NCI-H1105 (cell line): ENCODE measurements around the gene PKMYT1.
"Not testable (repeated sequence)": the region's sequence is repeated elsewhere in the genome, so short reads cannot be mapped to it uniquely, and the experiment has no call there.

Source experiments
- DNase-seq: peaks from one replicate; lab custom pipeline; 2025; lab: John Stamatoyannopoulos, UW

PKMYT1 gene

GRCh38 chr16:2959206-2959605, 21.0 kb downstream of the PKMYT1 start:
- DNase-seq: no peak

GRCh38 chr16:2956579-2956956, 23.7 kb downstream of the PKMYT1 start:
- DNase-seq: no peak

- DNase-seq: no peak
These were observed 24.3 kb downstream of the PKMYT1 start for GRCh38 chr16:2955779-2956578.

DNA sequence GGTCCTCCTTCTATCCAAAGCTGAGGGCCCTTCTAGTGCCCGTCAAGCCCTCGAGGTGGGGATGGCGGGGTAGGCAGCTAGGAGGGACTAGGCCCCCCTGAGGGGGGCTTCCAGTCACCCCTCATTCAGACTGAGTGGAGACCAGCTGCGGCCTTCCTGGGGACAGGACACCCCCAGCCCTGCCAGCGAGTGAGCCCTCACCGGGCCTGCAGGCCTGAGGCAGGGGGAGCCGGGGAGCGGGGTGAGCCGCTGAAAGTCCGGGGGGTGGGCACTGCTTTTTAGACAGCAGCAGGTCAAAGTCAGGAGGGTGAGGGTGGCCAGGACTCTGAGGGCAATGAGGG, 24.8 kb downstream of the PKMYT1 start:
- DNase-seq: no peak

DNA sequence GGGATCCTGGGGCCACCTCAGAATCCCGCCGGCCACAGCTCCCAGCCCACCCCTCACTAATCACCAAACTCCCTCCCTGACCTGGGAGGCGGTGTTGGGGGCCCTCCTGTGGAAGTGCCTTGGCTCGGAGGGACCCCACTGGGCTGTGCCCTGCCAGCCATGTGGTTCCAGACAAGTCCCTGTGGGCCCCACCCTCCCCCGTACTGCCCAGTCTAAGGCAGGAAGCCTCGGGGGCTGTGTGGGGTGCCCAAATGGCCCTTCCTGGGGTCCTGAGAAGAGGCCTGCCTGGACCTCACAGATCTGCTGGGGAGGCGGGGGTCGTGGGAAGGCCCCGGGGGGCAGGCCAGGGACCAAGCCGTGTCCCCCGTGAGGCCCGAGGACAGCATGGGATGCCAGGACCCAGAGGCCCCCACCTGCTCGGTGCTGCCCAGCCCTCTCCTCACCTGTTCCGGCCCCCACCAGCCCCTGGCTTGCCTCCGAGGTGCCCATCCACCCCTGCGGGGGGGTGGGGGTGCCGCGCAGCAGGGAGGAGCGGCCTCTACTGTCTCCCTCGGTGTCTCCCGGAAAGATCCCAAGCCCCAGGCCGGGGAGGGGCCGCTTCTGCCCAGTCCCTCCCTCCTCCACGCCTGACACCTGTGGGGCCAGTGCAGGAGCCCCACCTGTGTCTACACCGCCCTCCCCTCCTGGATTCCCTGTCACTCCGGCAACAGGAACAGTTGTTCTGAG, 25.4 kb downstream of the PKMYT1 start:
- DNase-seq: no peak

GRCh38 chr16:2953706-2954627, 26.3 kb downstream of the PKMYT1 start:
- no peak for DNase-seq

DNA sequence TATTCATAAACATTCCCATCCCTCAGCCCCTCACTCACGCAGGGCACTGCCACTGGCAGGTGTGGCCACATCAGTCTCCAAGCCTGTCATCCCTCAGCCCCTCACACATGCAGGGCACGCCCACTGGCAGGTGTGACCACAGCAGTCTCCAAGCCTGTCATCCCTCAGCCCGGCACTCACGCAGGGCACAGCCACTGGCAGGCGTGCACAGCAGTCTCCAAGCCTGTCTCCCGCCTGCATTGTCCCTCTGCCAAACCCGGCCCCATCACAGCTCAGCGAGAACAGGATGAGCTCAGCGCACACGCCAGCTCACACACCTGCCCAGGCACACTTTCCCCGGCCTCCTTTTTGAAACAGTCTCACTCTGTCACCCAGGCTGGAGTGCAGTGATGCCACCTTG, 27.6 kb downstream of the PKMYT1 start:
- DNase-seq: peak; percentile 34

GRCh38 chr16:2950773-2951172, 29.5 kb downstream of the PKMYT1 start:
- DNase-seq: no peak

GRCh38 chr16:2950353-2950724, 29.9 kb downstream of the PKMYT1 start:
- DNase-seq: no peak

- no peak for DNase-seq
These were observed 30.4 kb downstream of the PKMYT1 start for GRCh38 chr16:2949705-2950352.

DNA sequence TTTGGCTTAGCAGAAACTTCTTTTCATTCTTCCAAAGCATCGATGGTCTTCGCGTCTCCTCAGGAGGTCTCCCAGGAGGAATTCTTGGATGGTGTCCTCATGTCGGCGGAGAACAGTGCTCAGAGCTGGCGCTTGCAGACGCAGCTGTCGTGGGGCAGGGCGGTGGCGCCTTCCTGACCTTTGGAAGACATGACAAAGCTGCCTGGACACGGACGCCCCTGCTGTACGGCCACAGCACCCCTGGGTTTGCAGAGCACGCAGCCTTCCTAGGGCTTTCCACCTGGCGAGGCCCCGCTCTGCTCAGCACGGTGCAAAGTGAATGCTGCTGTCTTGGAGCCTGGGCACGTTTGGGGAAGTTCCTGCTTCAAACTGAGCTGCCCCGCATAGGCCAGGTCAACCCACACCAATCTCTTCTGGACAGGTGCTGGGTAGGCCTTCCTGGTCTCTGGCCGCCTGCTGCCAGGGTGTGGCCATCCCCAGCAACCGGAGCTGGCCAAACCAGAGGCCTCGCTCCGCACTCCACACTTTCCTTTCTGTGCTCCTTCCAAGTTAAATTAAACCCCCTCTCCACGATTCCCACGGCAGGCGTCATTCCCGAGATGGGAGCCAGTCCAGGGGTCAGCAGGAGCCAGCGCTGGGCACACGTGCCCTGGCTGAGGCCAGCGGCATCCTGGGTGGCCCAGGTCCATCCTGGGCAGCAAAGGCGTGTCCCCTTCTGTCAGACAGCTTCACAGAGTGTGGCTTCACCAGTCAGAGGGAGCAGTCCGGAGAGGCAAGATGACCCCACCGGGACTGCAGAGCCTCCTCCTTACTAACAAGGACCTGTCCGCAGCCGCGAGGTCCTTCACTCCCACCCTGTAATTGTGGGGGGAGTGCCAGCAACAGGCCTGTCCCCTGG, 31.2 kb downstream of the PKMYT1 start:
- DNase-seq: no peak

DNA sequence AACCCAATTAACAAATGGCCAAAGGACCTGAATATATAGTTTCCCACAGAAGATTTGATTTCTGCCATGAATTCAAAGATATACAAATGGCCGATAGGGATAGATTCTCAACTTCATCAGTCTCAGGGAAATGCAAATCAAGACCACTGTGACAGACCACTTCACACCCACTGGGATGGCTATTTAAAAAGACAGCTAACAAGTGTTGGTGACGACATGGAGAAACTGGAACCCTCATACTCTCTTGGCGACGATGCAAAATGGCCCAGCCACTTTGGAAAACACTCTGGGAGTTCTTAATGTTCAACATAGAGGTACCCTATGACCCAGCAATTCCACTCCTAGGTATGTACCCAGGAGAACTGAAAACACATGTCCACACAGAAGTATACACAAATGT, 33.6 kb downstream of the PKMYT1 start:
- no peak for DNase-seq

- not testable (repeated sequence) for DNase-seq
These were observed 36.5 kb downstream of the PKMYT1 start for GRCh38 chr16:2943716-2944115.

DNA sequence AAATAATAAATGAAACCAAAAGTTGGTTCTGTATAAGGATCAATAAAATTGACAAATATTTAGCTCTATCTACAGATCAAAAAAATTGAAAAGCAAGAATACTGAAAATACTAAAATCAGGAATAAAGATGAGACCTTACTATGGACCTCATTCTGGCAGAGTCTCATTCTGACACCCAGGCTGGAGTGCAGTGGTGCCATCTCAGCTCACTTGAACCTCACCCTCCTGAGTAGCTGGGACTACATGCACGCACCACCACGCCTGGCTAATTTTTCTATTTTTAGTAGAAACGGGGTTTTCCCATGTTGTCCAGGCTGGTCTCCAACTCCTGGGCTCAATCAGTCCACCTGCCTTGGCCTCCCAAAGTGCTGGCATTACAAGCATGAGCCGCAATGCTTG, 38.2 kb downstream of the PKMYT1 start:
- no peak for DNase-seq

DNA sequence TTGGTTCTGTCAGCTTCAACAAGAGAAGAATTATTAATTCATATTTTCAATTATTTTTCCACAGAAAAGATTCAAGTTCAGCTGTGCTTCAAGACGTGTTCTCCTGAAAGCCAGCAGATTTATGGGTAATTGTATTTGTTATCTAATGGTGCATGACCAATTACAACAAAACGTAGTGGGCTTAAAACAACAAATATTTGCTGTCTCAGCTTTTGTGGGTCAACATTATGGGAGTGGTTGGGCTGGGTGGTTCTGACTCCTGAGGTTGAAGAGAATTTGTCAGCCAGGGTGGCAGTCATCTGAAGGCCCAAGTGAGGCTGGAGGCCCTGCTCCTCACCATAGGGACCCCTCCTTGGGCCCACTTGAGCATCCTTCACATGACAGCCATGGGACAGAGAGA, 40.3 kb downstream of the PKMYT1 start:
- DNase-seq: no peak

GRCh38 chr16:2938206-2938605, 42.0 kb downstream of the PKMYT1 start:
- DNase-seq: no peak

GRCh38 chr16:2937170-2937569, 43.1 kb downstream of the PKMYT1 start:
- DNase-seq: no peak

DNA sequence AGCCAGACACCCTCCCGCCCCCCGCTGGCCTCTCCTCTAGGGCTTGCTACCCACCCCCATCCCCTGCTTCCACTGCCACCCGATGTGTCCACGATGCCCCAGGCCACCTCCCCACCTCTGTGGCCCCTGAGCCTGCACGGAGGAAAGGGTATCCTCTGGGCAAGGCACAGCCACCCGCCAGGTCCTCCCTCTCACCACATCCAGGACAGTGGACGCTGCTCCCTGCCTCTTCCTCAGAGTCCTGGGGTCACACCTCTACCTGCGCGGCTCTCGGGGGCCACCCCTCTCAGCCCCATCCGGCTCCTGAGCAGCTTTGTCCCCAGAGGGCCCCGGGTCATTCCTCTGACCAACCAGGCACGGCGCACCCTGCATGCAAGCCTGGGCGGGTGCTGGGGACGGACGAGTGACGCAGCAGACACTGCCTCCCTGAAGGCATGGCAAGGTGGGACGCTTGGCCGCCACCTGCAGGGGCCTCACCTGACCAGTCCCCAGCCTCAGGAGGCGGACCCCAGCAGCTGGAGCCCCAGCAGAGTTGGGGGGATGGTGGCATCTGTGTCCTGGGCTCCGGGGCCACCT, 43.7 kb downstream of the PKMYT1 start:
- DNase-seq: no peak

- DNase-seq: no peak
These were observed 45.8 kb downstream of the PKMYT1 start for GRCh38 chr16:2934450-2934849.

GRCh38 chr16:2933701-2934100, 46.5 kb downstream of the PKMYT1 start:
- no peak for DNase-seq

- no peak for DNase-seq
These were observed 47.1 kb downstream of the PKMYT1 start for GRCh38 chr16:2933136-2933535.
